ENCODE data around the gene TMC3.

The TMC3 gene

GRCh38 chr15:81301815-81302399 is 72.1 kb downstream of the TMC3 start:
- no peak overlapping the region for H3K4me3 ChIP-seq (ENCODE audit: low read length)
- no peak for TF ChIP-seq CTCF (conservative IDR thresholded peaks at IDR 0.05; ENCODE audit: low read length)
- DNase-seq (ENCODE audit: low read depth): no peak

- DNase-seq (ENCODE audit: low read depth): no peak
- TF ChIP-seq CTCF (conservative IDR thresholded peaks at IDR 0.05; ENCODE audit: low read length): no peak
- no peak overlapping the region for H3K4me3 ChIP-seq (ENCODE audit: low read length)
Measured at GRCh38 chr15:81301385-81301784, 72.6 kb downstream of the TMC3 start.

- no peak for TF ChIP-seq CTCF (conservative IDR thresholded peaks at IDR 0.05; ENCODE audit: low read length)
- H3K4me3 ChIP-seq (ENCODE audit: low read length): no peak overlapping the region
- no peak for DNase-seq (ENCODE audit: low read depth)
Measured at GRCh38 chr15:81299630-81300273, 74.3 kb downstream of the TMC3 start.

GRCh38 chr15:81299156-81299555 is 74.9 kb downstream of the TMC3 start:
- TF ChIP-seq CTCF (conservative IDR thresholded peaks at IDR 0.05; ENCODE audit: low read length): no peak
- no peak for DNase-seq (ENCODE audit: low read depth)
- H3K4me3 ChIP-seq (ENCODE audit: low read length): no peak overlapping the region

- no peak for DNase-seq (ENCODE audit: low read depth)
- no peak for TF ChIP-seq CTCF (conservative IDR thresholded peaks at IDR 0.05; ENCODE audit: low read length)
- no peak overlapping the region for H3K4me3 ChIP-seq (ENCODE audit: low read length)
Measured at GRCh38 chr15:81298611-81299010, 75.4 kb downstream of the TMC3 start.

GRCh38 chr15:81297603-81298575 is 76.1 kb downstream of the TMC3 start:
- no peak for TF ChIP-seq CTCF (conservative IDR thresholded peaks at IDR 0.05; ENCODE audit: low read length)
- no peak overlapping the region for H3K4me3 ChIP-seq (ENCODE audit: low read length)

More at GRCh38 chr15:81297603-81298575, 76.1 kb downstream of the TMC3 start:
- DNase-seq (ENCODE audit: low read depth): no peak

Measured in AG10803 (cell line).